ENCODE data around the gene ABCA13.

- TF ChIP-seq MAFK (IDR thresholded peaks at IDR 0.05; ENCODE audit: low read depth, low read length) (no peak), CEBPB (IDR thresholded peaks at IDR 0.05; ENCODE audit: low read depth, low read length) (no peak), CTCF (conservative IDR thresholded peaks at IDR 0.05; ENCODE audit: low read depth, low read length) (no peak), RFX5 (IDR thresholded peaks at IDR 0.05; ENCODE audit: low read depth, low read length) (no peak), FOS (IDR thresholded peaks at IDR 0.05; ENCODE audit: low read depth, low read length) (no peak)
Measured at GRCh38 chr7:48311464-48312100, 140.3 kb downstream of the ABCA13 start.
